Ovary (tissue), 9 donors: ENCODE measurements around the gene SLC27A2. TPM values are rescaled to one million over a fixed set of nuclear protein-coding genes. Genes with fewer than 3 reads are reported as not detected.

Experiments used
- DNase-seq, 5 donors: peaks; one replicate each; pipeline ENCODE4 v3.0.0-alpha.2; 2019 to 2020
- H3K27ac ChIP-seq, 2 donors: fragments of 200-600 bp; one replicate each; pipeline versions ENCODE4 v1.5.1 to v1.8.0; 2019 to 2022
- H3K27me3 ChIP-seq: fragments of 200-600 bp; one replicate; pipeline ENCODE4 v1.8.0; 2022
- H3K36me3 ChIP-seq: fragments of 200-600 bp; sonication (generic); one replicate; pipeline ENCODE4 v1.5.1; 2019
- H3K4me1 ChIP-seq: one replicate; pipeline ENCODE4 v1.8.1; 2013; ENCODE audit warnings: mild to moderate bottlenecking, moderate library complexity; ENCODE audit not compliant: insufficient read depth
- H3K4me3 ChIP-seq: fragments of 200-600 bp; sonication (generic); one replicate; pipeline ENCODE4 v1.5.1; 2017
- H3K9me3 ChIP-seq, 2 donors: fragments of 200-600 bp in 1 of 2; sonication (generic) in 1 of 2; one replicate each; pipeline versions ENCODE4 v1.5.1 to v1.8.1; 2013 to 2019; ENCODE audit warnings: mild to moderate bottlenecking in 1 of 2, moderate library complexity in 1 of 2
- CTCF ChIP-seq, 3 donors: fragments of 450-650 bp in 2 of 3; fragments of 200-600 bp in 1 of 3; IDR thresholded peaks; one replicate each; pipeline versions ENCODE4 v1.5.1 to v1.8.0; 2016 to 2022; ENCODE audit warnings: antibody characterized with exemption in 3 of 3, mild to moderate bottlenecking in 1 of 3
- EP300 ChIP-seq: sonication (generic); formaldehyde crosslinking; IDR thresholded peaks from one replicate; pipeline ENCODE4 v1.6.1; 2017; ENCODE audit warnings: antibody characterized with exemption
- POLR2A ChIP-seq: fragments of 450-650 bp; IDR thresholded peaks from one replicate; pipeline ENCODE4 v1.6.1; 2017; ENCODE audit warnings: antibody characterized with exemption, mild to moderate bottlenecking, moderate library complexity
- WGBS, 3 donors: extraction: QIAGEN DNeasy Blood & Tissue Kit in 1 of 3; methylation state at CpG; one replicate each; pipeline versions ENCODE4 v1.1.5 to v1.1.7; 2013 to 2017; 5-methylcytosine and 5-hydroxymethylcytosine counted together
- intact Hi-C, 4 donors: fragments of 100-400 bp; cut with DNase I; formaldehyde crosslinking; loops; one replicate each; pipeline versions ENCODE4 v1.11.0 to v1.15.1; 2022 to 2023
- polyA plus RNA-seq, 2 donors: library from polyadenylated mRNA; stranded (reverse); fragments of 200-250 nt in 1 of 2; fragments of 350-450 nt in 1 of 2; fragmentation: Illumina TruSeq in 1 of 2; extraction: RNeasy Lipid Tissue Mini Kit (QIAGEN cat#74804) in 1 of 2; gene quantifications; one replicate each; pipeline ENCODE4 v1.2.3, GENCODE V29; 2013 to 2014
- total RNA-seq, 7 donors: library from RNA; depleted of rRNA in 2 of 7; stranded (reverse); fragments of >200 nt in 2 of 7; fragmentation: NEBNext Ultra II Directional in 3 of 7; extraction: Animal tissue kit (Norgen Biotek cat#: 25700) in 3 of 7; gene quantifications; one replicate each; pipeline versions ENCODE4 v1.1.0 to v1.2.4, GENCODE V29; 2016 to 2023
- donor health status: DM: no; HTN: no; CAD: no; lungs with moderate emphysema.
- donor health status: DM: no; HTN: no; CAD: no.
- donor health status: Bipolar disorder and iron deficiency.
- donor health status: DM: yes; HTN: yes; CAD: no.
- donor health status: DM: no; HTN: no; CAD: no.
- donor health status: DM: yes; HTN: yes; CAD: no.

SLC27A2 gene
- total and polyA plus RNA-seq, 9 donors: 0.10 to 4.7 (median 0.47) TPM; not detected in 2

- Histone ChIP-seq H3K27me3 (no peaks in the 10 kb centered on the region), H3K4me1 (no peaks in the 10 kb centered on the region), H3K9me3 (no peaks in the 10 kb centered on the region), H3K4me3 (no peak overlapping the region), H3K27ac (no peak overlapping the region), H3K36me3 (no peaks in the 10 kb centered on the region)
- no peak for DNase-seq
- TF ChIP-seq CTCF (IDR thresholded peaks at IDR 0.05) (no peak), POLR2A (no peak), EP300 (no peak)
- WGBS, 3 donors: 24 to 38% (median 29%) methylated on average over 2 of the region's 2 CpGs
- intact Hi-C loops: no loop called here
These were observed 67.7 kb downstream of the SLC27A2 start for GRCh38 chr15:50249704-50250103.

- TF ChIP-seq EP300 (no peak), POLR2A (no peak), CTCF (IDR thresholded peaks at IDR 0.05) (no peak)
- Histone ChIP-seq H3K4me1 (no peaks in the 10 kb centered on the region), H3K9me3 (no peaks in the 10 kb centered on the region), H3K4me3 (no peak overlapping the region), H3K27me3 (no peaks in the 10 kb centered on the region), H3K27ac (no peak overlapping the region), H3K36me3 (no peaks in the 10 kb centered on the region)
- 79 to 80% (median 79%) methylated on average over 6 of the region's 6 CpGs for WGBS, 3 donors
- no peak for DNase-seq
- intact Hi-C loops: no loop called here
These were observed 68.9 kb downstream of the SLC27A2 start for GRCh38 chr15:50250760-50251394.

- no peaks in the 10 kb centered on the region for H3K27me3 ChIP-seq
These were observed 69.7 kb downstream of the SLC27A2 start for GRCh38 chr15:50251638-50252182.

DNA sequence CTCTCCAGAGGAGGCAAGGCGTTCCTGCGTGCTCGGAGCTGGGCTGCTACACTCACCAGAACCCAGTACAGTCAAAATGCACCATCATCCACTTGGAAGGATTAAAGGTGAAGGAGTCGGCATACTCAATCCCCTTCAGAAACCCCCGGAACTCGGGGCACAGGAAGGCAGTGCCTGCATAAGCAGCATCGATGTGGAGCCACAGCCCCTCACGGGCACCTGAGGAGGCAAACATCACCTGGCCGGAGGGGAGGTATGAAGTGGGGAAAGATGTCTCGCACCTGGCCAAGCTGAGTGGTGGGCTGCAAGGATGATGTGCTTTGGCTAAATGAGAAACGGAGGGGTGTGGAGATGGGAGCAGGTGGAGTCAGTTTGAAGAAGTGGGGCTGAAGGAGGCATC lies 70.6 kb downstream of the SLC27A2 start:
- Histone ChIP-seq H3K9me3 (no peaks in the 10 kb centered on the region), H3K4me1 (no peaks in the 10 kb centered on the region), H3K36me3 (no peaks in the 10 kb centered on the region), H3K4me3 (no peak overlapping the region), H3K27ac (no peak overlapping the region), H3K27me3 (no peaks in the 10 kb centered on the region)
- no peak for DNase-seq
- TF ChIP-seq CTCF (IDR thresholded peaks at IDR 0.05) (no peak), EP300 (no peak), POLR2A (no peak)
- 91 to 96% (median 93%) methylated on average over 11 of the region's 11 CpGs for WGBS, 3 donors
- intact Hi-C loops: no loop called here

More at GRCh38 chr15:50251638-50252182, 69.7 kb downstream of the SLC27A2 start:
- Histone ChIP-seq H3K27ac (no peak overlapping the region), H3K36me3 (no peaks in the 10 kb centered on the region), H3K4me1 (no peaks in the 10 kb centered on the region), H3K9me3 (no peaks in the 10 kb centered on the region), H3K4me3 (no peak overlapping the region)
- intact Hi-C loops: no loop called here
- no peak for DNase-seq
- TF ChIP-seq CTCF (IDR thresholded peaks at IDR 0.05) (no peak), EP300 (no peak), POLR2A (no peak)
- 86 to 95% (median 92%) methylated on average over 11 of the region's 11 CpGs for whole genome bisulfite sequencing, 3 donors
